ENCODE data around the gene GANC.

GANC gene

GRCh38 chr15:42282926-42283325 is 9.9 kb downstream of the GANC start:
- Histone ChIP-seq H3K9ac (ENCODE audit: low read depth, low read length, poor library complexity) (no peak overlapping the region), H4K91ac (ENCODE audit: low read depth, low read length, poor library complexity) (no peak overlapping the region), H3K4me1 (ENCODE audit: control insufficient read depth in 2 of 2, insufficient read depth in 1 of 2, low read depth in 1 of 2, low read length in 2 of 2) (no peaks in the 10 kb centered on the region), H3K27ac (replicated peaks; ENCODE audit: low read length) (no peak overlapping the region), H3K23ac (ENCODE audit: low read depth, low read length, poor library complexity) (no peak overlapping the region), H3K4me2 (ENCODE audit: insufficient read depth, low read length, poor library complexity, severe bottlenecking) (no peak overlapping the region), H3K18ac (ENCODE audit: low read length) (no peak overlapping the region), H4K8ac (ENCODE audit: low read depth, low read length) (no peak overlapping the region), H3K4me3 (ENCODE audit: low read length in 2 of 2) (no peak overlapping the region), H3K27me3 (ENCODE audit: control insufficient read depth in 3 of 3, insufficient read depth in 3 of 3, low read depth in 1 of 3, low read length in 3 of 3) (no peaks in the 10 kb centered on the region), H3K14ac (ENCODE audit: low read length) (no peak overlapping the region), H2BK15ac (ENCODE audit: low read length) (no peak overlapping the region), H2BK5ac (ENCODE audit: low read length) (no peak overlapping the region), H3K79me1 (ENCODE audit: low read depth, low read length) (no peaks in the 10 kb centered on the region), H3K36me3 (replicated peaks in 1 of 2; ENCODE audit: control insufficient read depth in 2 of 2, insufficient read depth in 2 of 2, low read length in 2 of 2) (peaks cover 2 to 31% of the 10 kb centered on the region in 2 donors), H2BK120ac (ENCODE audit: low read depth, low read length) (no peak overlapping the region), H2AK5ac (ENCODE audit: low read depth, low read length) (no peak overlapping the region), H3K4ac (ENCODE audit: low read length) (no peak overlapping the region), H2BK12ac (ENCODE audit: low read length) (no peak overlapping the region), H3K9me3 (replicated peaks in 1 of 2; ENCODE audit: control insufficient read depth in 2 of 2, insufficient read depth in 1 of 2, low read depth in 1 of 2, low read length in 2 of 2) (no peaks in the 10 kb centered on the region), H2AFZ (ENCODE audit: low read length) (no peak overlapping the region)
- DNase-seq (ENCODE audit: low spot score), result no peak
- WGBS, 2 donors (ENCODE audit: extremely low coverage in 2 of 2, insufficient read length in 2 of 2, insufficient replicate concordance in 1 of 2), result no CpG with 5 or more reads among the region's 5 CpGs

DNA sequence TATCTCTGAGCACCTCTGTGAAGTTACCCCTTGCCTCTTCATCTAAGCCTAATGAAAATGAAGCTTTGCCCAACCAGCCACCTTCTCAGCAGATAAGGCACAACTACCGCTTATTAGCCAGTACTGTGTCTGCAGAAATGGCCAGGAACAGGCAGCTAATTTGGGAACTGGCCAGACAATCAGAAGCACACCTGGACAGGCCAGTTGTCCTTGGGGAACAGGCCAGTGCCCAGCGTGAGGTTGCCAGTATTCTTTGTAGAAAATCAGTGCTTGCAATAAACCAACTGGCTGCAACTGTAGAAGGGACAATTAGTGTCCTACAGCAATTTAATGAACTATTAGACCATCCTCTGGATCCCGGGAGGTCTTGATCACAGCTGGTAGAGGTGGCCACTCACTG is 10.7 kb downstream of the GANC start:
- no CpG with 5 or more reads among the region's 3 CpGs for WGBS, 2 donors (ENCODE audit: extremely low coverage in 2 of 2, insufficient read length in 2 of 2, insufficient replicate concordance in 1 of 2)
- no peak overlapping the region for H3K27ac ChIP-seq (replicated peaks; ENCODE audit: low read length)
- H2BK120ac ChIP-seq (ENCODE audit: low read depth, low read length), result no peak overlapping the region
- no peak overlapping the region for H2AK5ac ChIP-seq (ENCODE audit: low read depth, low read length)
- no peak overlapping the region for H3K18ac ChIP-seq (ENCODE audit: low read length)
- H4K91ac ChIP-seq (ENCODE audit: low read depth, low read length, poor library complexity), result no peak overlapping the region
- H2AFZ ChIP-seq (ENCODE audit: low read length), result no peak overlapping the region
- no peak overlapping the region for H3K14ac ChIP-seq (ENCODE audit: low read length)
- H4K8ac ChIP-seq (ENCODE audit: low read depth, low read length), result no peak overlapping the region
- H3K4me3 ChIP-seq (ENCODE audit: low read length in 2 of 2), result no peak overlapping the region
- H3K4me1 ChIP-seq (ENCODE audit: control insufficient read depth in 2 of 2, insufficient read depth in 1 of 2, low read depth in 1 of 2, low read length in 2 of 2), result no peaks in the 10 kb centered on the region
- no peaks in the 10 kb centered on the region for H3K9me3 ChIP-seq (replicated peaks in 1 of 2; ENCODE audit: control insufficient read depth in 2 of 2, insufficient read depth in 1 of 2, low read depth in 1 of 2, low read length in 2 of 2)
- H3K27me3 ChIP-seq (ENCODE audit: control insufficient read depth in 3 of 3, insufficient read depth in 3 of 3, low read depth in 1 of 3, low read length in 3 of 3), result no peaks in the 10 kb centered on the region
- H3K9ac ChIP-seq (ENCODE audit: low read depth, low read length, poor library complexity), result no peak overlapping the region
- no peaks in the 10 kb centered on the region for H3K79me1 ChIP-seq (ENCODE audit: low read depth, low read length)
- no peak overlapping the region for H2BK12ac ChIP-seq (ENCODE audit: low read length)
- H2BK15ac ChIP-seq (ENCODE audit: low read length), result no peak overlapping the region
- H3K36me3 ChIP-seq (replicated peaks in 1 of 2; ENCODE audit: control insufficient read depth in 2 of 2, insufficient read depth in 2 of 2, low read length in 2 of 2), result peaks cover 2 to 24% of the 10 kb centered on the region in 2 donors
- no peak for DNase-seq (ENCODE audit: low spot score)
- no peak overlapping the region for H2BK5ac ChIP-seq (ENCODE audit: low read length)
- no peak overlapping the region for H3K4ac ChIP-seq (ENCODE audit: low read length)
- H3K23ac ChIP-seq (ENCODE audit: low read depth, low read length, poor library complexity), result no peak overlapping the region
- no peak overlapping the region for H3K4me2 ChIP-seq (ENCODE audit: insufficient read depth, low read length, poor library complexity, severe bottlenecking)

- peaks cover 2 to 21% of the 10 kb centered on the region in 2 donors for H3K36me3 ChIP-seq (replicated peaks in 1 of 2; ENCODE audit: control insufficient read depth in 2 of 2, insufficient read depth in 2 of 2, low read length in 2 of 2)
These were observed 11.6 kb downstream of the GANC start for GRCh38 chr15:42284551-42284950.

DNA sequence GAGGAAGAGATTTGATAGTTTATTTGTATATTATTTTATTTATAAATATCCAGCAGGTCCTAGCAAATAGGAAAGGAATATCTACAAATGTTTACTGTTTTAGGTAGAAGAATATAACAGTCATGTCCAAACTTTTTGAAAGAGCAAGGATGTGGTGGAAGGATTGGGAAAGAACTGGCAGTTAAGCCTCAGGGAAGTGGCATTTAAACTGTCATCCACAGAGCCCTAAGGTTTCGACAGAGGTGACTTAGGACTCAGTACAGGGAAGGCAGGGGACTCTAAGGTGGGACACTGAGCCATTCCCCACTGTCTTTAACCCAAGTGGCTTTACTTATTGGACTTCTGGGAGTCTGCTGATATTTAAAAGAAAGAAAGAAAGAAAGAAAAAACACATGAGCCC is 12.0 kb downstream of the GANC start:
- H2BK5ac ChIP-seq (ENCODE audit: low read length), result no peak overlapping the region

More at GRCh38 chr15:42284551-42284950, 11.6 kb downstream of the GANC start:
- no peaks in the 10 kb centered on the region for H3K79me1 ChIP-seq (ENCODE audit: low read depth, low read length)
- H3K18ac ChIP-seq (ENCODE audit: low read length), result no peak overlapping the region
- H4K8ac ChIP-seq (ENCODE audit: low read depth, low read length), result no peak overlapping the region
- no peak overlapping the region for H2BK5ac ChIP-seq (ENCODE audit: low read length)
- H3K14ac ChIP-seq (ENCODE audit: low read length), result no peak overlapping the region
- no peak overlapping the region for H2BK120ac ChIP-seq (ENCODE audit: low read depth, low read length)
- no peak overlapping the region for H3K4me3 ChIP-seq (ENCODE audit: low read length in 2 of 2)
- no peak overlapping the region for H2BK12ac ChIP-seq (ENCODE audit: low read length)
- no peaks in the 10 kb centered on the region for H3K27me3 ChIP-seq (ENCODE audit: control insufficient read depth in 3 of 3, insufficient read depth in 3 of 3, low read depth in 1 of 3, low read length in 3 of 3)
- DNase-seq (ENCODE audit: low spot score), result no peak
- no peaks in the 10 kb centered on the region for H3K9me3 ChIP-seq (replicated peaks in 1 of 2; ENCODE audit: control insufficient read depth in 2 of 2, insufficient read depth in 1 of 2, low read depth in 1 of 2, low read length in 2 of 2)
- no peaks in the 10 kb centered on the region for H3K4me1 ChIP-seq (ENCODE audit: control insufficient read depth in 2 of 2, insufficient read depth in 1 of 2, low read depth in 1 of 2, low read length in 2 of 2)
- no peak overlapping the region for H2AFZ ChIP-seq (ENCODE audit: low read length)
- H3K27ac ChIP-seq (replicated peaks; ENCODE audit: low read length), result no peak overlapping the region
- no peak overlapping the region for H3K4ac ChIP-seq (ENCODE audit: low read length)
- no peak overlapping the region for H2BK15ac ChIP-seq (ENCODE audit: low read length)
- no peak overlapping the region for H2AK5ac ChIP-seq (ENCODE audit: low read depth, low read length)
- no peak overlapping the region for H3K9ac ChIP-seq (ENCODE audit: low read depth, low read length, poor library complexity)
- no peak overlapping the region for H3K4me2 ChIP-seq (ENCODE audit: insufficient read depth, low read length, poor library complexity, severe bottlenecking)
- no peak overlapping the region for H3K23ac ChIP-seq (ENCODE audit: low read depth, low read length, poor library complexity)
- no peak overlapping the region for H4K91ac ChIP-seq (ENCODE audit: low read depth, low read length, poor library complexity)

More for the DNA sequence above, 12.0 kb downstream of the GANC start:
- no peak overlapping the region for H3K9ac ChIP-seq (ENCODE audit: low read depth, low read length, poor library complexity)
- no peak overlapping the region for H2BK120ac ChIP-seq (ENCODE audit: low read depth, low read length)
- no peaks in the 10 kb centered on the region for H3K27me3 ChIP-seq (ENCODE audit: control insufficient read depth in 3 of 3, insufficient read depth in 3 of 3, low read depth in 1 of 3, low read length in 3 of 3)
- H4K8ac ChIP-seq (ENCODE audit: low read depth, low read length), result no peak overlapping the region
- H4K91ac ChIP-seq (ENCODE audit: low read depth, low read length, poor library complexity), result no peak overlapping the region
- H3K23ac ChIP-seq (ENCODE audit: low read depth, low read length, poor library complexity), result no peak overlapping the region
- no peaks in the 10 kb centered on the region for H3K9me3 ChIP-seq (replicated peaks in 1 of 2; ENCODE audit: control insufficient read depth in 2 of 2, insufficient read depth in 1 of 2, low read depth in 1 of 2, low read length in 2 of 2)
- DNase-seq (ENCODE audit: low spot score), result no peak
- no peak overlapping the region for H2AK5ac ChIP-seq (ENCODE audit: low read depth, low read length)
- no peaks in the 10 kb centered on the region for H3K4me1 ChIP-seq (ENCODE audit: control insufficient read depth in 2 of 2, insufficient read depth in 1 of 2, low read depth in 1 of 2, low read length in 2 of 2)
- peaks cover 2 to 20% of the 10 kb centered on the region in 2 donors for H3K36me3 ChIP-seq (replicated peaks in 1 of 2; ENCODE audit: control insufficient read depth in 2 of 2, insufficient read depth in 2 of 2, low read length in 2 of 2)
- H3K27ac ChIP-seq (replicated peaks; ENCODE audit: low read length), result no peak overlapping the region
- no peak overlapping the region for H3K4me3 ChIP-seq (ENCODE audit: low read length in 2 of 2)
- H2BK15ac ChIP-seq (ENCODE audit: low read length), result no peak overlapping the region
- H2AFZ ChIP-seq (ENCODE audit: low read length), result no peak overlapping the region
- no peak overlapping the region for H3K18ac ChIP-seq (ENCODE audit: low read length)
- no peak overlapping the region for H3K4me2 ChIP-seq (ENCODE audit: insufficient read depth, low read length, poor library complexity, severe bottlenecking)
- no peak overlapping the region for H2BK12ac ChIP-seq (ENCODE audit: low read length)
- H3K79me1 ChIP-seq (ENCODE audit: low read depth, low read length), result no peaks in the 10 kb centered on the region
- H3K4ac ChIP-seq (ENCODE audit: low read length), result no peak overlapping the region
- H3K14ac ChIP-seq (ENCODE audit: low read length), result no peak overlapping the region
- WGBS, 2 donors (ENCODE audit: extremely low coverage in 2 of 2, insufficient read length in 2 of 2, insufficient replicate concordance in 1 of 2), result no CpG with 5 or more reads among the region's 1 CpG

All from neuronal stem cell (in vitro differentiated cells).